CD4-positive, alpha-beta T cell treated with Interleukin-15 for 4 hours (primary cell): ENCODE results near the gene LRBA.
"Not testable (repeated sequence)": the region's sequence is repeated elsewhere in the genome, so short reads cannot be mapped to it uniquely, and the experiment has no call there.

Experiments
- DNase-seq: peaks from one replicate; pipeline ENCODE4 v3.0.0-alpha.2; 2020; ENCODE audit warnings: low spot score

Gene LRBA

GRCh38 chr4:150562751-150563150 lies 452.3 kb downstream of the LRBA start:
- DNase-seq = no peak

DNA sequence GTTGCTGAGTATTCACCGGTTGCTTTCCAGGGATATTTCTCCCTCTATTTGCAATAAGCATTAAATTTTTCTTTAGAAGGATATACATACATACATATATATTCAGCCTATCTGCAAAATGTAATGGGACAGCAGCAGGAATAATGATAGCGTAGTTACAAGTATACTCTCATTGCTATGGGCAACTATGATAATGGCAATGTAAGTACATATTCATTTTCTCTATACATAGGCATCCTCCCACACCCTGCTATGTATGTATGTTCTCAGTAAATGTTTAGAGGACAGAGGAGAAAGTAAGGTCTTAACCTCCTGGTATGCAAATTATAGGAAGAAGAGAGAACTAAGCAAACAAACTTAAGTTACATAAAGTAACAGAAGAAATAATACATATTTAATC lies 452.8 kb downstream of the LRBA start:
- DNase-seq = no peak

GRCh38 chr4:150561143-150561737 lies 453.8 kb downstream of the LRBA start:
- no peak for DNase-seq

- DNase-seq = not testable (repeated sequence)
Observed at GRCh38 chr4:150557811-150558210, 457.3 kb downstream of the LRBA start.

GRCh38 chr4:150547154-150547838 lies 467.8 kb downstream of the LRBA start:
- no peak for DNase-seq

DNA sequence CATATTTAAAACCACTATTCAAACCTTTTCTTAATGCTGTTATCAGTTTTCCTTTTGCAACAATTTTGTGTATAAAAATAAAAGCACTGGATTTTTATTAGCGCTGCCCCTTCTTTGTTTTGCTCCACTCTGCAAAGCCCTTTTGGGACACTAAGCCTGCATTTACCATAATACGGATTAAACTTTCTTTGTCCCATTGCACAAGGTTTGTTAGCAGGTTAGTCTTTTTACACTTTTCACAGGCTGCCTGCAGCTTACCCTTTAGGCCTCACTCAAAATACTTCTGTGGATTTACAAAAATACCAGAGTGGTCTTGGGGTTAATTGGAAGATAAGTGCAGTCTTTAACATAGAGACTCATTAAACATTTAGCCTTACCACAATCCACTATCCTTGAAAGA lies 468.8 kb downstream of the LRBA start:
- no peak for DNase-seq

GRCh38 chr4:150543042-150543441 lies 472.0 kb downstream of the LRBA start:
- no peak for DNase-seq

GRCh38 chr4:150541681-150542080 lies 473.4 kb downstream of the LRBA start:
- no peak for DNase-seq

DNA sequence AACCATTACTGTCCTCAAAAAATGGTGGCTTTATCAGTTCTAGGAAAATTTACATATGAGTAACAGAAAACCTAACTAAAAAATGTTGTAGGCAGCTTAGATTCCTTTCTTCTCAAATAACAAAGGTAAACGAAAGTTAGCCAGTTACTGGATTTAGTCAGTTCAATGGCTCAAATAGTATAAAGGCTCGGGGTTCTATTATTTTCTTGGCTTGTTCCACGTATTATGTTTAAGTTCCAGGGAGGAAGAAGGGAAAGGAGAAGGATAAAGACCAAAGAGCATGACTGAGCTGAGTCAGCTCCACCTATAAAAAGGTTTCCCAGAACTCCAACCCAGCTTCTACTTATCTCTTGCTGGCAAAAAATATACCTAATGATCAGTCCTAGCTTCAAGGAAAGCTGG lies 474.1 kb downstream of the LRBA start:
- no peak for DNase-seq

GRCh38 chr4:150540536-150540935 lies 474.5 kb downstream of the LRBA start:
- DNase-seq = no peak

GRCh38 chr4:150537911-150538310 lies 477.2 kb downstream of the LRBA start:
- not testable (repeated sequence) for DNase-seq

GRCh38 chr4:150534818-150535217 lies 480.3 kb downstream of the LRBA start:
- no peak for DNase-seq

GRCh38 chr4:150533673-150534072 lies 481.4 kb downstream of the LRBA start:
- no peak for DNase-seq

DNA sequence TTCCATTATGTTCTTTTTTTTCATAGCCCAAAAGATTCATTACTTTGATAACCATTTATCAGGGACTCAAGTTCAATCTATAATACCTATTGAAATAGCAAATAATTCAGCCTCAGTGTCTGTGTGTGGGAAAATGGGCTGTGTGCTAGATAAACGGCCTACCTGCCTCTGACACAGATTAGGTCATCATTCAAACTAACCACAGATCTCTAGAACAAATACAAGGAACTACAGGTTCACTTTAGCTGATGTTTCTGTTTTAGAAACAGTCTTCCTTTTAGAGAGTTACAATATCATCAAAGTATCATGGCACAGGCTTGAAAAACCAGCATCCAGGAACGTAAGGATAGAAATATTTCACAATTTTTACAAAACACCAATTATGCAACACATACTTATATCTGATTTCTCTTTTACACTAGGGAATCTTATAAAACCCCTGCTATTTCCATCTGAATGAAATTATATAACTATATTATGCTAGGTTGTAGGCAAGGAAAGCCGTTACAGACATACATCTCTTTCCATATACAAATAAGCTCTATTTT lies 489.7 kb downstream of the LRBA start:
- DNase-seq = no peak

GRCh38 chr4:150518559-150518958 lies 496.5 kb downstream of the LRBA start:
- peak; percentile 14 for DNase-seq

- DNase-seq = no peak
Observed at GRCh38 chr4:150515135-150515534, 499.9 kb downstream of the LRBA start.

DNA sequence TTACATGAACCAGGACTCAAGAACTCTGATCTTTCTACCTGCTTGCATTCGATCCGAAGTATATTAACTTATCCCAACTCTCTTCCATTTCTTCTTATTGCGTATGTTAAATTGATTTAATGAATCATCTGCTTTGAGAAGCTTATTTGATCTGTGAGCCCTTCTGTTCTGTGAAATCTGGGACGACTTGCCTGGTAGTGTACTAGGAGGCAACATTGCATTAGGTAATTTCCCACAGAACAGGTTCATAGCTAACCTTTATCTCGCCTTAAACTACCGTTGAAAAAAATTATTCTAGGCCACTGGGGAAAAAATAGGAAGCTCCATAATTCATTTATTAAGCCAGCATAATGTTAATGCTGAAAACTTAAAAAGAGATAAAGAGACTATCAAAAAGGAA lies 500.4 kb downstream of the LRBA start:
- no peak for DNase-seq

DNA sequence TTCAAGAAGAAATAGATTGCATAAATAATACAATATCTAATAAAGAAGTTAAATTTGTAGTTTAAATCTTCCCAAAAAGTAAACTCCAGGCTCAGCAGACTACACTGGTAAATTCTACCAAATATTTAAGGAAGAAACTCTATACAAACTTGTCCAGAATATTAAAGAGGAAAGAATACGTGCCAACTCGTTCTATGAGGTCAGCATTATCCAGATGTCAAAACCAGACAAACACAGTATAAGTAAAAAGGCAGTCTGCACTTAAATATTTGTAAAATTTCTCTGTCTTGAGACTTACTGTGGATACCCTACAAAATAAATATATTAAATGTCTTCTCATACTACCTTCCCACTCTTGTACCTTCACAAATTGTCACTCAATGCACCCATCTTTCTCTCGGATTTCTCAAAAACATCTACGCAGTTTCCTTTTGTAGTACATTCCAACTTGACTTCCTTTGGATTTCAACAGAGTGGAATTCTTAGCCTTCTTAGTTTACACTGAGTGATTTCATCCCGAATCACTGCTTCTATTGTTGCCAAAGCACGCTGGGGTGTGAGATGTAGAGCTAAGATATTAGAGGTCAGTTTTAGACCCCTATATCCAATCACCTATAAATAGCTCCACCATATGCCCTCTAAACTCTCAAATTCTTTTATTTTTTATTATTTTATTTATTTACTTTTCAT lies 504.8 kb downstream of the LRBA start:
- DNase-seq = no peak

GRCh38 chr4:150507656-150508055 lies 507.4 kb downstream of the LRBA start:
- not testable (repeated sequence) for DNase-seq

DNA sequence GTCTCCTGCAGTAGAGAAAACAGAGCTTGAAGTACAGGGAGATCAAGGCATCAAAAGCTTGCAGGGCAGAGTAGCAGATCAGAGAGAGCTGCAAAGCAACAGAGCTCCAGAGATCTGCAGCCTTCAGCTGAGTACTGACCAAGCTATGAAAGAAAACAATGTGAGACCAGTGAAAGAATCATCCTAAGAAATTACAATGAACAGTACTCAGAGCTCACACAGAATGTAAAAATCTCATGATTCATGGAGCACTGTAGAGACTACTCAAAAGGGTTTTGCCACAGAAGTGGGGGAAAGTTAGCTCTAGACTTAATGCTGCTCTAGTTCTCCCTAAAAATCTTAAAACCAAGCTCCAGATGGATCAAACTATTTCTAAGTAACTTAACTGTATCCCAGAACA lies 513.1 kb downstream of the LRBA start:
- DNase-seq = no peak

DNA sequence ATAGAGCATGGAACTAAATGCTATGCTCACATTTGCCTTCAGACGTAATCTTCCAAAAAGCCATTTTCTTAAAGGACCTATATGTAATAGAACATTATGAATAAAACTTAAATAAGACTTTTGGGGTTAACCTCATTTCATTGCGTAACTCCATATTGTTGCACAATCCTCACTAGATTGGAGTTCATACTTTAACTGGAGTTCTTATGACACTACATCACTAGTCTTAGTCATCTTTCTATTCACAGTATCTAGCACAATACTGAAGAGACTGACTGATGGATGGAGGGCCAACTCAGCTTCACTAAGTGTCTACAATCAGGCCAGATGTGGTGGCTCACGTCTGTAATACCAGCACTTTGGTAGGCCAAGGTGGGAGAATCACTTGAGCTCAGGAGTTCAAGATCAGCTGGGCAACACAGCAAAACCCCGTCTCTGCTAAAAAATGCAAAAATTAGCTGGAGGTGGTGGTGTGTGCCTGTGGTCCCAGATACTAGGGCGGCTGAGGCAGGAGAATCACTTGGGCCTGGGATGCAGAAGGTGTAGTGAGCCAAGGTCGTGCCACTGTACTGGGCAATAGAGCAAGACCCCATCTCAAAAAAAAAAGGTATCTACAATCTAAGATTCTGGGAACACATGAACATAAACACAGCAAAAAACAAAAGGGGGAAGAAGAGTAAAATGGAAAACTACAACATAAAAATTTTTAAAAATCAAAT lies 513.9 kb downstream of the LRBA start:
- no peak for DNase-seq

GRCh38 chr4:150497612-150498011 lies 517.5 kb downstream of the LRBA start:
- DNase-seq = no peak

- no peak for DNase-seq
Observed at GRCh38 chr4:150495550-150495949, 519.5 kb downstream of the LRBA start.
